ENCODE data around the gene MEF2A.
"Not testable (repeated sequence)": the region's sequence is repeated elsewhere in the genome, so short reads cannot be mapped to it uniquely, and the experiment has no call there.

Gene MEF2A

GRCh38 chr15:99732124-99732750 lies 166.5 kb downstream of the MEF2A start:
- no peak for DNase-seq

DNA sequence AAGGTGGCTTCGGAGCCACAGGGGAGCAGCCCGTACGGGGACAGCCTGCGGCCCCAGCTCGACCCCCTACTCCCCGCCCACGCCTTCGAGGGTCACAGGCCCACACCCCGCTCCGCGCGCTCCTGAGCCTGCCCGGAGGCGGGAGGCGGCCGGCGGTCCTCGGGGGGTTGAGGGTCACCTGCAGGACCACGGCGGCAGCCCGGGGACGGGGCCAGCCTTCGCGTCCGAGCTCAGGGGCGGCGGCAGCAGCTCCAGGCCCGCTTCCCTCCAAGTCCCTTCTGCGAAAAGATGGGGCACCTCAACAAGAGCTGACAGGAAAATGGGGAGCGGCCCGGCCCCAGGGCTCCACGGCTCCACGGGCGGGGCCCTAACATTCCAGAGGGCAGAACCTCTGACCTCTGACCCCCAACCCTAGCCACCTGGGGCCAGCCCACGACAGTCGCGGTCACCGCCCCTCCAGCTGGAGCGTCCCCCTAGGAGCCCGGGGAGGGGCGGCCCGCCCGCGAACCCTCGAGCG lies 167.0 kb downstream of the MEF2A start:
- DNase-seq, result peak; percentile 10

GRCh38 chr15:99733268-99734039 lies 167.7 kb downstream of the MEF2A start, which contains the start of gene LYSMD4:
LYSMD4 (minus strand) TSS chr15:99733437; CDS start chr15:99731999, 1,438 bp downstream.
- DNase-seq, result peak; percentile 98

GRCh38 chr15:99734040-99734291 lies 168.2 kb downstream of the MEF2A start:
- not testable (repeated sequence) for DNase-seq

- no peak for DNase-seq
These were observed 168.8 kb downstream of the MEF2A start for GRCh38 chr15:99734575-99734974.

- DNase-seq, result no peak
These were observed 170.1 kb downstream of the MEF2A start for GRCh38 chr15:99735868-99736267.

- DNase-seq, result no peak
These were observed 170.9 kb downstream of the MEF2A start for GRCh38 chr15:99736702-99737101.

GRCh38 chr15:99738021-99738847 lies 172.4 kb downstream of the MEF2A start:
- no peak for DNase-seq

GRCh38 chr15:99741835-99742234 lies 176.1 kb downstream of the MEF2A start:
- no peak for DNase-seq

- DNase-seq, result no peak
These were observed 178.4 kb downstream of the MEF2A start for GRCh38 chr15:99744142-99744541.

- DNase-seq, result no peak
These were observed 179.7 kb downstream of the MEF2A start for GRCh38 chr15:99745370-99746086.

GRCh38 chr15:99749386-99749785 lies 183.6 kb downstream of the MEF2A start:
- no peak for DNase-seq

GRCh38 chr15:99750326-99750725 lies 184.5 kb downstream of the MEF2A start:
- DNase-seq, result not testable (repeated sequence)

DNA sequence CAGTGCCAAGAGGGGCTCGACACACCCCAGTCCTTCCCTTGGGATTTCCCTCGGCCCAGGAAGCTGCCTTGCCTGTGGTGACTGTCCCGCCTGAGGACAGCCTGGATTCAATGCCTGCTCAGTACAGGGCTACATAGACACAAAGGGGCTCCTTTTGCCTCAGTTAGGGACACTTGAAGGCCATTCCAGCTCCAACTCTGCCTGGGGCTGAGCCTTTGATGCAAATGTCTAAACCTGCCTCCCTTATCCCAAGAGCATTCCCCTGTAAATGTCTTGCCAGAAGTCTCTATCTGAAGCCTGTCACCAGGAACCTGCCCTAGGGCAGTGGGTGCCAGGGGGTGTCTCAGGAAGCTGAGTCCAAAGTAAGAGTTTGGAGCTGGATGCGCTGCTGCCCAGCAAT lies 186.8 kb downstream of the MEF2A start:
- DNase-seq, result no peak

GRCh38 chr15:99753066-99753465 lies 187.3 kb downstream of the MEF2A start:
- no peak for DNase-seq

- peak; percentile 71 for DNase-seq
These were observed 190.1 kb downstream of the MEF2A start for GRCh38 chr15:99755692-99756409.

DNA sequence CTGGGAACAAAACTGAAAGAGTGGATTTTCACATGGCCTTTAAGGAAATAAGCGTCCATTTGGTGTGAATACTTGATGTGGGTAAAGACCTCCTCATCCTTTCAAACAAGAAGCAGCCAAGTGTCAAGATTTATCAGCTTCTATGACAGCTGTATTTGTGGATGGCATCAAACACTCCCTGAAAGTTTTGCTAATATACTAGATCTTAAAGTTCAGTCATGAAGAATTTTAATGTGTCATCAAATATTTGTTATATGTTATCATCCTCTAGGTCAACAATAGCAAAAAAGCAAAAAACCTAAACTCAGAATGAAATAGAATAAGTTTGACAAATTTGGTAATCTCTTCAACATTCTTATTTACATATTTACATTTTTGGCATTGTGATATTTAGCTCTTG lies 196.5 kb downstream of the MEF2A start:
- DNase-seq, result no peak

GRCh38 chr15:99763827-99764226 lies 198.0 kb downstream of the MEF2A start:
- no peak for DNase-seq

- DNase-seq, result no peak
These were observed 198.7 kb downstream of the MEF2A start for GRCh38 chr15:99764522-99764921.
